Activated naive CD8-positive, alpha-beta T cell treated with anti-CD3 and anti-CD28 coated beads for 36 hours (primary cell): Measurements from ENCODE around the gene NOTCH2. TPM values are rescaled to one million over a fixed set of nuclear protein-coding genes. Genes with fewer than 3 reads are reported as not detected.

Experiments
- DNase-seq: peaks from one replicate; pipeline ENCODE4 v3.0.0; 2021
- H3K27ac Mint-ChIP-seq: one replicate; pipeline ENCODE4 v1.8.0; 2022; ENCODE audit warnings: mild to moderate bottlenecking, moderate library complexity, mixed read lengths
- H3K27me3 Mint-ChIP-seq: one replicate; pipeline ENCODE4 v1.8.0; 2022; ENCODE audit warnings: mild to moderate bottlenecking, mixed read lengths
- H3K36me3 Mint-ChIP-seq: one replicate; pipeline ENCODE4 v1.8.0; 2021; ENCODE audit warnings: mild to moderate bottlenecking, mixed read lengths
- H3K4me1 Mint-ChIP-seq: one replicate; pipeline ENCODE4 v1.8.0; 2021; ENCODE audit warnings: mixed read lengths
- H3K4me3 Mint-ChIP-seq: one replicate; pipeline ENCODE4 v1.8.0; 2022; ENCODE audit warnings: mild to moderate bottlenecking, moderate library complexity, mixed read lengths
- H3K9me3 Mint-ChIP-seq: one replicate; pipeline ENCODE4 v1.8.0; 2022; ENCODE audit warnings: mixed read lengths
- total RNA-seq, 2 experiments: library from RNA; stranded (reverse); gene quantifications; one replicate each; pipeline ENCODE4 v1.2.3, GENCODE V29; 2021

NOTCH2 gene
- total RNA-seq, 2 experiments from 2014 or later, result 39.5 to 46.2 TPM

DNA sequence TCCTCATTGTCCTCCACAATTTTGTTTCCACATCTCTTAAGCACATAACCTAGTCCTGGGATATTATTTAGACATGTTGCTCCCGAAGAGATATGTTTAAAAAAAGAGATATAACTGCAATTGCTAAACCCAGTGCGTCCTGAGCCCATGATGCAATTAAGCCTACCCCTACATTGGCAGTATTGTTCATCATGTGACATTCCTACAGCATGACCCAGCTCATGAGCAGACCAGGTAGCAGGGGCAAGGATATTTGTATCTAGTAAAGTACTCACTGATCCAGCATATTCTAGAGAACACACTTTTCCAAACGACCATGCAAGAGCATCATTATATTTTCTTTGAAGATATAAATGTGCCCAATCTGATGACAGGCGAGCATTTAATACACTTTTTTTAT lies 174.4 kb downstream of the NOTCH2 start:
- no peak for DNase-seq
- H3K36me3 Mint-ChIP-seq, result no peaks in the 10 kb centered on the region
- no peak overlapping the region for H3K4me3 Mint-ChIP-seq
- peaks cover 29% of the 10 kb centered on the region for H3K27me3 Mint-ChIP-seq
- peaks cover 12% of the 10 kb centered on the region for H3K4me1 Mint-ChIP-seq
- H3K9me3 Mint-ChIP-seq, result no peaks in the 10 kb centered on the region
- H3K27ac Mint-ChIP-seq, result no peak overlapping the region

DNA sequence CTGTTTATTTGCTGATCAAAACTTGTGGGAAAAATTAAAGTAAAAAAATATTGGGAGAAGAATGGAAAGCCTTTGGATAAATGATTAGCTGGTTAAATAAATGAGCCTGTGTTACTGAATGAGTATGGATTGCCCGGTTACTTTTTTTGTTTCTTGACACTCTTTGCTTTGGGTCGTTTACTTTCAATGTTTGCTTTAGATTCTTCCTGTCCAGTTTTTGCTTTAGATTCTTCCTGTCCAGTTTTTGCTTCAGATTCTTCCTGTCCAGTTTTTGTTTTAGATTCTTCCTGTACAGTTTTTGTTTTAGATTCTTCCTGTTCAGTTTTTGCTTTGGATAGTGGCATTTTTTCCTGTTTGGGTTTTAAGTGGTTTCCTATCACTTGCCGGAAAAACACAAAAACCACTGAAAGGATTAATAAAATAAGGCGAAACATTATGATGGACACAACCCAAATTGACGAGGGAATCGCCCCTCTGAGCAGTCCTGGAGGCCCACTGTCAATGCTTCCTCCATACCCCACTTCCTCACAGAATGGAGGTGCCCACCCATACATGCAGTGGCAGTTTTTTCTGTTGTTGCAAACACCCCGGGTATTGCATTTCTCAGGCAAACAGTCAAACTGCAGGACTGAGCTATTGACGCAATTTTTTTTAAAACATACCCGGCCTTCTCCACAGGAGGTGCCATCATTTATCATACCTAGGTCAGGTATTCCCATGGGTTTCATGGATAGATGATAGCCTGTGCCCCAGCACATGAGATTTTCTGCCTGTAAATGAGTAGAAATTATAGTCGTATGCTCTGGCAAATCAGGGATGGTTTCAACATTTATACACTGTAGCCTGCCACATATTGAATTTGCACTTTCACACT lies 175.4 kb downstream of the NOTCH2 start:
- no peak for DNase-seq
- no peak overlapping the region for H3K27ac Mint-ChIP-seq
- H3K4me1 Mint-ChIP-seq, result peaks cover 12% of the 10 kb centered on the region
- H3K27me3 Mint-ChIP-seq, result peaks cover 38% of the 10 kb centered on the region
- no peaks in the 10 kb centered on the region for H3K9me3 Mint-ChIP-seq
- H3K36me3 Mint-ChIP-seq, result no peaks in the 10 kb centered on the region
- H3K4me3 Mint-ChIP-seq, result no peak overlapping the region

DNA sequence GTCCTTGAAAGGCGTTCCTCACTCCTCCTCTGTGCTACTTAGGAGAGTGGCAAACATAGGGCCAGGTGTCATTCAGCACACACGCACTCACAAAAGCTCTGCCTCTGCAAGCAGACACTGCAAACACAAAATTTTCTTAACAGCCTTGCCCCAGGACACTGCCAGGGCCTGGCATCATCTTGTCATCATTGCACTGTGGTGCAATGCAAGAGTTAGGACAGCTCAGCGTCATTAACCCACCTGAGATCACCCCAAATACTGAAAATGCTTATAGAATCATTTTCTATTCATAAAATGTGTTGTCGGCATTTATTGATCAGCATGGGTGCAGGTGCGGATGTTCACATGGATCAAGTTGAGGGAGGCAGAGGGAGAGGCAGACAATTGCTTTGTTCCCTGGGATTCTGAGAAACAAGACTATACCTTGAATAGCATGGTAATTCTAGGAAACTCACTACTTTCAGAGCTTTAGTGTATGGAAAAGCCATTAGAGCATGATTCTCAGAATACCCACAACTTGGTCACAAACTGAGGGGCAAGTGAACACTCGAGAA lies 176.1 kb downstream of the NOTCH2 start:
- Mint-ChIP-seq H3K27me3 (peaks cover 45% of the 10 kb centered on the region), H3K4me1 (peaks cover 12% of the 10 kb centered on the region), H3K9me3 (peaks cover 5% of the 10 kb centered on the region), H3K4me3 (no peak overlapping the region), H3K27ac (no peak overlapping the region), H3K36me3 (peaks cover 5% of the 10 kb centered on the region)
- peak; percentile 8 for DNase-seq

DNA sequence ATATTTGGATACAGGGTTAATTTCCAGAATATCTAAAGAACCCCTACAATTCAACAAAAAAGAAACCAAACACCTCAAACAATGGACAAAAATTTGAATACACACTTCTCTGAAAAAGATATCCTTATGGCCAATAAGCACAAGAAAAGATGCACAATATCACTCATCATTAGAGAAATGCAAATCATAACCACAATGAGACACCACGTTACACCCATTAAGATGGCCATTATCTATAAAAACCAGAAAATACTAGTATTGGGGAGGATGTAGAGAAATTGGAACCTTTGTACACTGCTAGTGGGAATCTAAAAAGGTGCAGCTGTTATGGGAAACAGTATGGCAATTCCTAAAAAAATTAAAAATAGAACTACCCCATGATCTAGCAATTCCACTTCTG lies 178.1 kb downstream of the NOTCH2 start:
- peaks cover 7% of the 10 kb centered on the region for H3K9me3 Mint-ChIP-seq

DNA sequence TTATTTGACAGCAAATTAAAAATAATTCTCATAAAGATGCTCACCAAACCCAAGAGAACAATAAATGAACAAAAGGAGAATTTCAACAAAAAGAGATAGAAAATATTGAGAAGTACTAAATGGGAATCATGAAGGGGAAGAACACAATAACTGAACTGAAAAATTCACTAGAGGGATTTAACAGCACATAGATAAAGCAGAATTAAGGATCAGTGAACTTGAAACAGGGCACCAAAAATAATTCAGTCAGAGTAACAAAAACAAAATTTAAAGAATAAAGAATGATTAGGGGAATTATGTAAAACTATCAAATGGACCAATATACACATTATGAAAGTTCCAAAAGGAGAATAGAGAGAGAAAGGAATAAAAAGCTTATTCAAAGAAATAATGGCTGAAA lies 181.0 kb downstream of the NOTCH2 start:
- Mint-ChIP-seq H3K27me3 (peaks cover 45% of the 10 kb centered on the region), H3K9me3 (peaks cover 7% of the 10 kb centered on the region), H3K4me1 (peaks cover 5% of the 10 kb centered on the region), H3K27ac (no peak overlapping the region), H3K36me3 (peaks cover 5% of the 10 kb centered on the region), H3K4me3 (no peak overlapping the region)
- no peak for DNase-seq

More for the DNA sequence above, 178.1 kb downstream of the NOTCH2 start:
- H3K4me3 Mint-ChIP-seq, result no peak overlapping the region
- peaks cover 12% of the 10 kb centered on the region for H3K4me1 Mint-ChIP-seq
- DNase-seq, result no peak
- peaks cover 45% of the 10 kb centered on the region for H3K27me3 Mint-ChIP-seq
- no peak overlapping the region for H3K27ac Mint-ChIP-seq
- peaks cover 5% of the 10 kb centered on the region for H3K36me3 Mint-ChIP-seq

DNA sequence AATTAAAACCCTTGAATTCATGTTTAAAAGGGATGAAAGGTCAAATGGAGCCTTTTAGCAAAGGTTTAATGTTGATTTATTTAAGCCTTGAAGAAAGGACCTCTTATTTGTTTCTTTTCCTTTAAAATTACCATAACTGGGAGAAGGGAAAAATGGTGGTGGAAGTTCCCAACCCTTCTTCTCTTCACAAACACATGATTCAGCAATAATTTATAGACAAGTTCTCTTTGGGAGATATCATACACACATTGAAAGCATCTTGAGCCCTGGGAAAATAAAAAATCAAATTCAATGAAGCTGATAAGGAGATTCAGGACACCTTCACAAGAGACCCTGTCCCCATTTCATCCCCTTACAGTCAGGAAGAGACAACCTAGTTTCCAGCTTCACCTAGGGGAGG lies 182.0 kb downstream of the NOTCH2 start:
- H3K4me1 Mint-ChIP-seq, result no peaks in the 10 kb centered on the region
- peaks cover 42% of the 10 kb centered on the region for H3K27me3 Mint-ChIP-seq
- no peak for DNase-seq
- H3K36me3 Mint-ChIP-seq, result peaks cover 5% of the 10 kb centered on the region
- H3K9me3 Mint-ChIP-seq, result peaks cover 7% of the 10 kb centered on the region
- H3K4me3 Mint-ChIP-seq, result no peak overlapping the region
- H3K27ac Mint-ChIP-seq, result no peak overlapping the region

DNA sequence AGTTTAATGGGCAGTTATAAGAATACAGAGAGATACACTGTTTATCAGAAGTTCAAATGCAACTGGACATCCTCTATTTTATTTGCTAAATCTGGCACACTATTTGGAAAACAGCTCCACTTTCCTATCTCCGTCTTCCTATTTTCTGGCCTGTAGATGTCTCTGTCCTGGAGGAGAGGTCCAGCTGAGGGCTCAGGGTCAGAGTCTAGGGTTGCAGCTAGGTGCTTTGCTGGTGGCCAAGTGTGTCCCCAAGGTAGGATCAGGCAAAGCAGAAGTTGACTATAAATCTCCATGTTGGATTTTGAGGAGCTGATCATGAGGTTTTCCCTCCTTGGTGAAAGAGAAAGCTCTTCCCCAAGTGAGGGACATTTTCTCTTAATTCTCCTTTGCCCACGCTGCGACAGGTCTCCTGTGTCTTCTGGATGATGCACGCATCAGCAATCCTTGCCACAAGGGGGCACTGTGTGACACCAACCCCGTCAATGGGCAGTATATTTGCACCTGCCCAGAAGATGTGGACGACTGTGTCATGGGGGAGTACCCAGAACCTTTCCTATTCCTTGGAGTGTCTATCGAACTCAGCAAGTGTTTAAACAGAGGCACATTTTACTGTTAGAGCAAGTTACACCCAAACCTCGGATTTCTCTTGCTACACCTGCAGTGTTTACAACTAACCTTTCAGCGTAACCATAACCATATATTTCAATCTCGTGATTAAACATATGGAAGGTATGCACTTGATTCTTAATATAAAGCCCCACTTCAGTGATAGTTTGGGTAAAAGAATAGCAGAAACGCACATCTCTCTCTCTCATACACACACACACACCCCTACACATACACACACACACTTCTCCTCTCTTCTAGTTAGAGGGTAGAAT lies 183.3 kb downstream of the NOTCH2 start:
- H3K9me3 Mint-ChIP-seq, result peaks cover 7% of the 10 kb centered on the region
- no peak overlapping the region for H3K27ac Mint-ChIP-seq
- H3K4me1 Mint-ChIP-seq, result no peaks in the 10 kb centered on the region
- H3K36me3 Mint-ChIP-seq, result peaks cover 5% of the 10 kb centered on the region
- DNase-seq, result peak; percentile 50
- H3K4me3 Mint-ChIP-seq, result no peak overlapping the region
- peaks cover 32% of the 10 kb centered on the region for H3K27me3 Mint-ChIP-seq

DNA sequence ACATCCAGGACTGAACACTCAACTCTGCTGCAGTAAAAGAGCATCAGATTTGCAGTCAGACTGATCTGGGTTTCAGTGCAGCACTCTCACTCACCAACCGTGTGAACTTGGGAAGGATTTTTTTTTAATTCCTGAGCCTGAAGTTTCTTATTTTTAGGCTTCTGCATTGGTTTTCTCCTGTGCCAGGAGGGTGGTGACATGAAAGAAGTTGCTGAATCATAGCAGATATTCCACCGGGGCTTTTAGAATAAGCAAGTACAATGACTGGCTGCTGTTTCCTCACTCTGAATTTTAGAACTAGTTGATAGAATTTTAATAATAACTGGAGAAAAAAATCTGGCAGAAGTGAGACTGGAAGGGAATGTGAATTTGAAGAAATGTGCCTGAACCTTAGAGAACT lies 184.8 kb downstream of the NOTCH2 start:
- H3K36me3 Mint-ChIP-seq, result peaks cover 5% of the 10 kb centered on the region
- H3K9me3 Mint-ChIP-seq, result peaks cover 7% of the 10 kb centered on the region
- no peak overlapping the region for H3K4me3 Mint-ChIP-seq
- H3K27ac Mint-ChIP-seq, result no peak overlapping the region
- H3K4me1 Mint-ChIP-seq, result no peaks in the 10 kb centered on the region
- DNase-seq, result no peak
- peaks cover 29% of the 10 kb centered on the region for H3K27me3 Mint-ChIP-seq

DNA sequence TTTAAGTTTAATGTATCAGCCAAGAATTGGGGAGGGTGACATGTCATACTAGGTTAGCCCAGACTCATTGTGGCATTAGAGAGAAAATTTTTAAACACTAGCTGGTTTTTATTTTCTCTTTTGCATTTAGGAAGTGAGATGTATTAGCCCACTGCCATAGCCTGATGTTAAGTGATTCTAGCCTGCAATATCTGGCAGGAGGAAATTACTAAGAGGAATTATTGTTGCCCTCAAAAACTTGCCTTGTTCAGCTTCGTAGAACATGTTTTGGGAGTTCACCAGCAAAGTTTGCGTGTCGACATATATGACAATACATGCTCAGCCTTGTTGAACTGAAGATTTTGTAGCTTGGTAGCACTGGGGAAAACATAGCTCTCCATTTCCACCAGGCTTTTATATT lies 185.6 kb downstream of the NOTCH2 start:
- H3K27ac Mint-ChIP-seq, result no peak overlapping the region
- no peak overlapping the region for H3K4me3 Mint-ChIP-seq
- peaks cover 23% of the 10 kb centered on the region for H3K27me3 Mint-ChIP-seq

DNA sequence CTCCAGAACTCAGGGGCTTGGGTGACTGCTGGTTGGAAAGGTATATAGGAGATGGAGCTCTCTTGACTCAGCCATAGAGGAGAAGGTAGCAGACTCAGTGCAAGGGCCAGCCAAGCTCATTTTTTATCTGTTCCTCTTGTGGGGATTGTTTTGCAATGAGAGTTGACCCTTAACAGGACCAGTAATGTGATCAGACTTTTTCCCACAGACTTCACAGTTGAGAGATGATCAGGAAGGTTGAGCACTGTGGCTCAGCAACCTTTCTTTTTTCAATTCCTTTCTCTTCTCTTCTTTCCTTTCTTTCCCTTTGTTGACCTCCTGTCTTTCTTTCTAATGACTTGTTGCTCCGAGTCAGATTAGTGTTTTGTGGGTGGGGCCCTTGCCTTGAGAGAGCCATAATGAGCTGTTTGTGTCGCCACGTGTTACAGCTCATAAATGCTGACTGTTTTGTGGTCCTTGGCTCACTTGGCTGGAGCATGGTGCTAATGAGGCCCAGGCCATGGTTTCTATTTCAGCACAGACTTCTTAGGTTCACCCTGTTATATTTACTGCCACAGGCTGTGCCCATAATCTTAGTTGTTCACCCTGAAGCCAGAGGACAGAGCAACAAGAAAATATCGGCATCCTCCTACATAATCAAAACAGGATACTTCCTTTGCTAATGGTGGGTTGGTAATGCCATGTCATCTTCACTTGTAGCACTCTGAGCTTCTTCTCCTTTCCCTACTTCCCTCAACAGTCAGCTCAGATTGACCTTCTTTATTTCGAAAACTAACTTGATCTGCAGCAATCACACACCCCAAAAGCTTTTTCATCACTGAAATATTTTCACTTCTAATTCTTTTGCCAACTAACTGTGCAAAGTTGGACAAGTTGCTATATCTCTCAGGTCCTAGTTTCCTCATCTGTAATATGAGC lies 187.1 kb downstream of the NOTCH2 start:
- H3K27ac Mint-ChIP-seq, result no peak overlapping the region
- H3K27me3 Mint-ChIP-seq, result peaks cover 15% of the 10 kb centered on the region
- H3K9me3 Mint-ChIP-seq, result no peaks in the 10 kb centered on the region
- H3K4me1 Mint-ChIP-seq, result no peaks in the 10 kb centered on the region
- no peak for DNase-seq
- H3K4me3 Mint-ChIP-seq, result no peak overlapping the region
- no peaks in the 10 kb centered on the region for H3K36me3 Mint-ChIP-seq

More for the DNA sequence above, 185.6 kb downstream of the NOTCH2 start:
- Mint-ChIP-seq H3K36me3 (peaks cover 5% of the 10 kb centered on the region), H3K4me1 (no peaks in the 10 kb centered on the region), H3K9me3 (peaks cover 7% of the 10 kb centered on the region)
- DNase-seq, result no peak

DNA sequence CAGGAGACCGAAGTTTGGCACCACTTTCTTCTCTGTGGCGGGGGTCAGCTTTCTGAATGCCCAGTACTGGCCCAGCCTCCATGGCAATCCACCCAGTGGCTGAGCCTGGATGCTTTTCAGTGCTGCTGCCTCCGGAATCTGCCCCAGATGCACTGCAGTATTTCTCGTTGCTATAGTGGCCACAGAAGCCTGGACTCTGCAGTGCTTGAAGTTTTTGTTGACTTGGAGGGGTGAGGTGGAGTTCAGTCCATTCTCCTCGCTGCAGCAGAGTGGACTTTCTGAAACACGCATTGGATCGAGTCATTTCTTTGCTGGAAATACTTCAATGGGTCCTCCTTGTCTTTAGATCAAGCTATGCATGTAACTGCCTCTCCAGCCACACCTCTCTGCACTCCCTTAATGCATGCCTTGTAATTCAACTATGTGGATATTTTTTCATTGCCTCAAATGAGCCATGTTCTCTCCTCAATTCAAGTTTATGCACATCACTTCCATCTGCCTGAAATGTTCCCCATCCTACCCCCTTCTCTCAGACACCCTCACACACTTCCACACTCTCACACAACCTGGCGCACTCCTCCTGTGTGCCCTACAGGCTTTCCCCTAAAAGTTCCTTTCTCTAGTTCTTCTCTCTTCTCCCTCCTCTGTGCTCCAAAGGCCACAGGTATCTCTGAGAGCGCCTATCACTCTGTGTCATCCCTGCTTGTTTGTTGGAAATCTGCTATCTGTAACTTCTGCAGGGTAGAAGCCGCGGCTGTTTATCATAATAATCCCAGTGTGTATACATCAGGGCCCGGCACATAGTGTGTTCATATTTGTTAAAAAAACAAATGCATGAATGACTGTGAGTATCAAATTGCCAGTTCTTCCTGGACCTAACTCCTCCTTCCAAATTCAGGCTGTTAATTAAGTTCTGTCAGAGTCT lies 189.7 kb downstream of the NOTCH2 start:
- Mint-ChIP-seq H3K36me3 (no peaks in the 10 kb centered on the region), H3K27ac (no peak overlapping the region), H3K27me3 (peaks cover 5% of the 10 kb centered on the region), H3K4me3 (no peak overlapping the region), H3K4me1 (no peaks in the 10 kb centered on the region), H3K9me3 (no peaks in the 10 kb centered on the region)
- DNase-seq, result no peak

DNA sequence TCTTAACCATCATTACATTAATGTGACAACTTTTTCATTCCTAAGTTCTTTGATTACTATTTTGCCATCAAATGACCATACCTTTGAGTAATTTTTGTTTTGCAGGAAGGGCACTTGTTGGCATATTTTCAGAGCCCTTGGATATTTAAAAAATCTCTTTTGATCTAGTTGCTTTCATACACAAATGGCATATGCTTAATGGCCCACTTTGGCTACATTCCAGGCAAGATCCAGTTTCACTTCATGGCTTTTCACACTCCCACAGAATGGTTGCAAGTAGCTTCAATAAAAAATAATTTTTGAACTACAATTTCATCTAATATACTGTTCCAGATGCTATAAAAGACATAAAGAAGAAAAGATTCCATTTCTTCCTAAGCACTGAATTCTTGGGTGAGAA lies 191.3 kb downstream of the NOTCH2 start:
- H3K27ac Mint-ChIP-seq, result no peak overlapping the region

DNA sequence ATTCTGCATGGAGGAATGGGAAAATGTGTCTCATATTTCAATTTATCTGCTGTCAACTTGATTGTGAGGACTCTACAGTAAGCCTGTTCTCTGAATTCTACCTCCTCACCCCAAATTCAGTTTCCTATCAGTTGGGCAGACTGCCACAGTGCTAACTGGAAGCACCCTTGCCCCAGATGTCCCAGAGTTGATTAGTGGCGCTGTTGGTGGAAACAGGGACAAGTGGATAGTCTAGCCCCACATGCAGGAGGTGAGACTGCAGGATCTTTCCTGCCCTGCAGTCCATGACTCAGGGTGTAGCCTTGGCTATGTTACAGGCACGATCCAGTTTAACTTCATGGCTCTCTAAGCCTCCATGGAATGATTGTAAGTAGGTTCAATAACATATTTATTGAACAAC lies 195.3 kb downstream of the NOTCH2 start:
- Mint-ChIP-seq H3K27ac (no peak overlapping the region), H3K4me1 (peaks cover 1% of the 10 kb centered on the region), H3K9me3 (no peaks in the 10 kb centered on the region), H3K27me3 (peaks cover 21% of the 10 kb centered on the region), H3K4me3 (no peak overlapping the region), H3K36me3 (no peaks in the 10 kb centered on the region)
- DNase-seq, result no peak

More for the DNA sequence above, 191.3 kb downstream of the NOTCH2 start:
- DNase-seq, result no peak
- no peaks in the 10 kb centered on the region for H3K4me1 Mint-ChIP-seq
- no peaks in the 10 kb centered on the region for H3K9me3 Mint-ChIP-seq
- H3K4me3 Mint-ChIP-seq, result no peak overlapping the region
- no peaks in the 10 kb centered on the region for H3K36me3 Mint-ChIP-seq
- H3K27me3 Mint-ChIP-seq, result peaks cover 5% of the 10 kb centered on the region
